ENCODE measurements around the gene MREG.

DNA sequence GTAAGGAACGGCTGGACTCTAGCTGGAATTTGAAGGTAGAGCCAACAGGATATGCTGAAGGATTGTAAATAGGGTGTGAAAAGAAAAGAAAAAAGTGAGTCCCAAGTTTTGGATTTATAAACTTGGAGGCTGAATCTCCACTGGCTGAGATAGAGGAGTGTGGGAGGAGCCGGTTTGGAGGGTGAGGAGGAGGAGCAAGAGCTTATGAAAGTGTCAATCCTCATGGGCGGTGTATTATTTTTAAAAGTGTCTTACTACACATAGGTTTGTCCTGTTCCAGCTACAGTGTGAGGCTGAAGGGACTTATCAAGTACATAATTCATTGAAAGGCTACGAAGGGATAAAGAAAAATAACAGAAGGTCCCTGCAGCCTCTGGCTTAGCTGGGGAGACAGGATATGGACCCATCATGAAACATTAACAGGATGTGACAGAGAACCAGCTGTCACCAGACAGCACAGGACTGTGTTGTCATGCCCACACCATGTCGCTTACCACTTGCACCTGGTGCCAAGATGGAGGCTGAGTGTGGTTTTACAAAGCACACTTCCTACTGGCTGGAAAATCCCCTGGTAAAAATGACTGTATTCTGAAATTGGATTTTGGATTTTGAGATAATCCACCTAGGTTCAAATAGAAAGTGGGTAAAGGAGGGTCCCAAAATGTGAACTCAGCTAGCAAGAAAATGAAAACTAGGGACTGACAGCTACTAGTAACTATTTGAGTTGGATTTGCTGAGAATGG, 2.5 kb upstream of the MREG start:
- TF ChIP-seq, protein P1, sequence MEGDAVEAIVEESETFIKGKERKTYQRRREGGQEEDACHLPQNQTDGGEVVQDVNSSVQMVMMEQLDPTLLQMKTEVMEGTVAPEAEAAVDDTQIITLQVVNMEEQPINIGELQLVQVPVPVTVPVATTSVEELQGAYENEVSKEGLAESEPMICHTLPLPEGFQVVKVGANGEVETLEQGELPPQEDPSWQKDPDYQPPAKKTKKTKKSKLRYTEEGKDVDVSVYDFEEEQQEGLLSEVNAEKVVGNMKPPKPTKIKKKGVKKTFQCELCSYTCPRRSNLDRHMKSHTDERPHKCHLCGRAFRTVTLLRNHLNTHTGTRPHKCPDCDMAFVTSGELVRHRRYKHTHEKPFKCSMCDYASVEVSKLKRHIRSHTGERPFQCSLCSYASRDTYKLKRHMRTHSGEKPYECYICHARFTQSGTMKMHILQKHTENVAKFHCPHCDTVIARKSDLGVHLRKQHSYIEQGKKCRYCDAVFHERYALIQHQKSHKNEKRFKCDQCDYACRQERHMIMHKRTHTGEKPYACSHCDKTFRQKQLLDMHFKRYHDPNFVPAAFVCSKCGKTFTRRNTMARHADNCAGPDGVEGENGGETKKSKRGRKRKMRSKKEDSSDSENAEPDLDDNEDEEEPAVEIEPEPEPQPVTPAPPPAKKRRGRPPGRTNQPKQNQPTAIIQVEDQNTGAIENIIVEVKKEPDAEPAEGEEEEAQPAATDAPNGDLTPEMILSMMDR (IDR thresholded peaks at IDR 0.05) = no peak
- TF ChIP-seq POLR2AphosphoS5 (IDR thresholded peaks at IDR 0.05; ENCODE audit: insufficient read depth in 1 of 2, low read depth in 1 of 2) = no peak
